ENCODE data around the gene NOXA1. TPM values are rescaled to one million over a fixed set of nuclear protein-coding genes. Genes with fewer than 3 reads are reported as not detected.

The NOXA1 gene
- total and polyA plus RNA-seq, 7 donors, result 1.4 to 16.4 (median 3.3) TPM

DNA sequence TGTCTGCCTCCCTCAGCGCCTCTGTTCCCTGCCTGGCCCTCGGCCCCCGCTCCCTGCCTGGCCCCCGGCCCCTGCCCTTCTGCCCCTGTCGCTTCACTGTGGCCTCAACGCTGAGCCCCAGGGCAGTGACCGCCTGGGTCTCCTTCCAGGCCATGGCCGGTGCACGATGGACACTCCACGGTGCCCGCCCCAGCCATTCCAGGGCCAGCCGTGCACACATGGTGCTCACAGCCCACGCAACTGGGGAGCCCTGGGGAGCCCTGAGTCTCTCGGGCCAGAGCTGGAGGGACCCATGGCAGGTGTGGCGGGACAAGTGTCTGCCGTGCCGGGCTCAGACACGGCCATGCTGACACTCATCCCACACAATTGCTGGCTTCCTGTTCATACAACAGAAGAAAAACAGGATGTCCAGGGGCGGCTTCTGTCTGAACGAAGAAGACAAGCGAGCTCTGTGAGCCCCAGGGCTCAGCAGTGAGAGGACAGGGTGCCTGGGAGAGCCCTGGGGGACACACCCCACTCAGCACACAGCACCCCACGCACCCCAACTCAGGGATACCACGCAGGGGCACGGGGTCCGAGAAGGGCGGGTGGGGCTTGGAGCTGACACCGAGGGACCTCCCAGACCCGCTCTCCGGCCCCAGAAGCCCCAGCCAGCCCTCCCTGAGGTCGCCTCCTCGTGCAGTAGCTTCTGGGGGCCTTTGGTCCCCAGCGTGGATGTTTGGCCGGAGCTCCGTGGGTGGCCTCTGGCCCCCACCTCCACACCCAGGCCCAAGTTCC is 35.9 kb upstream of the NOXA1 start:
- H3K36me3 ChIP-seq, result peaks cover 0 to 7% (median 0%) of the 10 kb centered on the region in 4 donors
- intact Hi-C loops (cut with DNase I), result no loop called here
- no peak for DNase-seq
- TF ChIP-seq, protein P1, sequence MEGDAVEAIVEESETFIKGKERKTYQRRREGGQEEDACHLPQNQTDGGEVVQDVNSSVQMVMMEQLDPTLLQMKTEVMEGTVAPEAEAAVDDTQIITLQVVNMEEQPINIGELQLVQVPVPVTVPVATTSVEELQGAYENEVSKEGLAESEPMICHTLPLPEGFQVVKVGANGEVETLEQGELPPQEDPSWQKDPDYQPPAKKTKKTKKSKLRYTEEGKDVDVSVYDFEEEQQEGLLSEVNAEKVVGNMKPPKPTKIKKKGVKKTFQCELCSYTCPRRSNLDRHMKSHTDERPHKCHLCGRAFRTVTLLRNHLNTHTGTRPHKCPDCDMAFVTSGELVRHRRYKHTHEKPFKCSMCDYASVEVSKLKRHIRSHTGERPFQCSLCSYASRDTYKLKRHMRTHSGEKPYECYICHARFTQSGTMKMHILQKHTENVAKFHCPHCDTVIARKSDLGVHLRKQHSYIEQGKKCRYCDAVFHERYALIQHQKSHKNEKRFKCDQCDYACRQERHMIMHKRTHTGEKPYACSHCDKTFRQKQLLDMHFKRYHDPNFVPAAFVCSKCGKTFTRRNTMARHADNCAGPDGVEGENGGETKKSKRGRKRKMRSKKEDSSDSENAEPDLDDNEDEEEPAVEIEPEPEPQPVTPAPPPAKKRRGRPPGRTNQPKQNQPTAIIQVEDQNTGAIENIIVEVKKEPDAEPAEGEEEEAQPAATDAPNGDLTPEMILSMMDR (IDR thresholded peaks at IDR 0.05), result no peak
- TF ChIP-seq POLR2AphosphoS5 (IDR thresholded peaks at IDR 0.05) (no peak), EP300 (IDR thresholded peaks at IDR 0.05) (no peak), POLR2A (IDR thresholded peaks at IDR 0.05) (no peak)
- H3K9me3 ChIP-seq, result no peaks in the 10 kb centered on the region
- no peaks in the 10 kb centered on the region for H3K27me3 ChIP-seq
- WGBS, 2 donors, result 68 to 84% methylated on average over 34 of the region's 34 CpGs
- no peak overlapping the region for H3K4me3 ChIP-seq
- H3K27ac ChIP-seq, result peak overlapping the region in 3 of 4 donors; percentile 6 to 52 (median 28)
- no peaks in the 10 kb centered on the region for H3K4me1 ChIP-seq

DNA sequence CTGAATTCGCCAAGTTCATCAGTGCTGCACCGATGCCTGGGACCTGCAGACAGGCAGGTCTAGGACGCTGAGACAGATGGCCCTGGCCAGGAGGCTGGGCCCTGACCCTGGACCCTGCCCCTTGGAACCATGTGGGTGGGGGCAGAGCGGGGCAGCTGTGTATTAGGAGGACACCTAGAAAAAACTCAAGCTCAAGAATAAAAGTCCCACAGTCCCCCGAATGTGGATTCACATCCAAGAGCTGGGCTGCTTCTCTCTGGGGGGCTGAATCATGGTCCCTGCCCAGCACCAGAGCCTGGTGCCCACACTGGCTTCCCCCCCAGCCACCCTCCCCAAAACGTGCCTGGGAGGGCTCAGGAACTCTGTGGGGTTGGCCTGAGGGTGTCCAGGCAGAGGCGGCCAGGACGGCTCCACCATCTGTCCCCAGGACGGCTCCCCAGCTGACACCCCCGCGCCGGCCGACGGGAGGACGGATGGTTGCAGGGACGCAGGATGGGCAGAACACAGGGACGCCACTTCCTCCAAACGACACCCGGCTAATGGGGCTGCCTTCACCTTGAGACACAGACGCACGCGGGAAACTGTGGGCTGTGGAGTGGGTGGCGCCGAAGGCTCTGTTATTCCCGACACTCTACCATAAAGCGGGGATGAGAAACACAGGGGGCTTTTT is 35.2 kb upstream of the NOXA1 start:
- Histone ChIP-seq H3K36me3 (peaks cover 0 to 7% (median 0%) of the 10 kb centered on the region in 4 donors), H3K4me1 (no peaks in the 10 kb centered on the region), H3K4me3 (no peak overlapping the region), H3K9me3 (no peaks in the 10 kb centered on the region), H3K27me3 (no peaks in the 10 kb centered on the region), H3K27ac (peak overlapping the region in 3 of 4 donors; percentile 6 to 52 (median 28))
- DNase-seq, result no peak
- intact Hi-C loops (cut with DNase I), result no loop called here
- WGBS, 2 donors, result 87 to 92% methylated on average over 26 of the region's 26 CpGs
- no peak for TF ChIP-seq EP300 (IDR thresholded peaks at IDR 0.05)
- TF ChIP-seq, protein P1 (IDR thresholded peaks at IDR 0.05), result no peak
- no peak for TF ChIP-seq POLR2AphosphoS5 (IDR thresholded peaks at IDR 0.05)
- no peak for TF ChIP-seq POLR2A (IDR thresholded peaks at IDR 0.05)

- 91% methylated on average over 47 of the region's 47 CpGs for WGBS, 2 donors
- Histone ChIP-seq H3K9me3 (no peaks in the 10 kb centered on the region), H3K36me3 (peaks cover 0 to 14% (median 0%) of the 10 kb centered on the region in 4 donors), H3K4me1 (no peaks in the 10 kb centered on the region), H3K27me3 (no peaks in the 10 kb centered on the region), H3K4me3 (no peak overlapping the region), H3K27ac (no peak overlapping the region)
- no peak for DNase-seq
- TF ChIP-seq, protein P1 (IDR thresholded peaks at IDR 0.05), result no peak
- no peak for TF ChIP-seq POLR2A (IDR thresholded peaks at IDR 0.05)
- no peak for TF ChIP-seq EP300 (IDR thresholded peaks at IDR 0.05)
- no peak for TF ChIP-seq POLR2AphosphoS5 (IDR thresholded peaks at IDR 0.05)
- intact Hi-C loops (cut with DNase I), result no loop called here
Measured at GRCh38 chr9:137388589-137389427, 34.4 kb upstream of the NOXA1 start.

DNA sequence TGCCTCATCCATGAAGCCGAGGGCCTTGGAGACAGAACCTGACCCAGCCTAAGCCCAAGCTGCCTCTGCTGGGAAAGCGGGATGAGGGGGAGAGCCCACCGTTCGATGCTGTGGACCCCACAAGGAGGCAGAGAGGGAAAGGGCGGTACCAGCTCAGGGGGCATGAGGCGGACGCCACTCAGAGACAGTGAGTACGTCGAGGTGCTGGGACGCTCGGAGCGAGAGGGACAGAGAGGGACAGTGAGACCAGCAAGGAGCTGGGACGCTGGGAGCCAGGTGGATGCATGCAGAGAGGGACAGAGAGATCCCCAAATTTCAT is 33.8 kb upstream of the NOXA1 start:
- H3K4me3 ChIP-seq, result no peak overlapping the region
- no peak overlapping the region for H3K27ac ChIP-seq
- intact Hi-C loops (cut with DNase I), result no loop called here
- WGBS, 2 donors, result 95 to 97% methylated on average over 13 of the region's 13 CpGs
- H3K4me1 ChIP-seq, result no peaks in the 10 kb centered on the region
- no peaks in the 10 kb centered on the region for H3K27me3 ChIP-seq
- TF ChIP-seq POLR2AphosphoS5 (IDR thresholded peaks at IDR 0.05) (no peak), EP300 (IDR thresholded peaks at IDR 0.05) (no peak), POLR2A (IDR thresholded peaks at IDR 0.05) (no peak)
- TF ChIP-seq, protein P1 (IDR thresholded peaks at IDR 0.05), result no peak
- H3K36me3 ChIP-seq, result peaks cover 0 to 14% (median 0%) of the 10 kb centered on the region in 4 donors
- no peak for DNase-seq
- no peaks in the 10 kb centered on the region for H3K9me3 ChIP-seq

Data from sigmoid colon (tissue), 7 donors.